K562 (cell line): Measurements from ENCODE around the gene HSPA5. TPM values are rescaled to one million over a fixed set of nuclear protein-coding genes. Genes with fewer than 3 reads are reported as not detected.

Experiments used
- ELF2 ChIP-seq: fragments of 250-450 bp; sonication (Bioruptor Pico); IDR thresholded peaks from 2 replicates; pipeline ENCODE4 v1.5.0; 2021; ENCODE audit warnings: mild to moderate bottlenecking
- ETV5 ChIP-seq: sonication (generic); formaldehyde crosslinking; IDR thresholded peaks from 2 replicates; pipeline ENCODE4 v1.4.0; 2020; ENCODE audit warnings: low read depth, mild to moderate bottlenecking, missing genetic modification reagents
- FOS ChIP-seq: IDR thresholded peaks from 3 replicates; pipeline ENCODE4 v1.6.1; 2011; ENCODE audit not compliant: insufficient read length; ENCODE audit errors: extremely low read depth
- HDAC8 ChIP-seq: fragments of 450-650 bp; IDR thresholded peaks from 2 replicates; pipeline ENCODE4 v1.6.1; 2016; ENCODE audit warnings: mild to moderate bottlenecking, missing genetic modification characterization, moderate library complexity, missing compliant biosample characterization
- XRCC3 ChIP-seq: fragments of 450-650 bp; IDR thresholded peaks from 2 replicates; pipeline ENCODE4 v1.6.1; 2017; ENCODE audit warnings: mild to moderate bottlenecking, moderate library complexity
- ZNF197 ChIP-seq: fragments of 200-800 bp; sonication (Bioruptor generic); IDR thresholded peaks from 2 replicates; pipeline ENCODE4 v1.6.1; 2016; ENCODE audit warnings: low read depth, missing genetic modification characterization, missing compliant biosample characterization
- polyA plus RNA-seq, 8 experiments: library from polyadenylated mRNA; depleted of rRNA in 4 of 8; stranded (reverse) in 5 of 8; unstranded in 3 of 8; fragments of >200 nt; fragmentation: Nextera tagmentation in 2 of 8; fragmentation: Illumina TruSeq in 1 of 8; extraction: Ambion mirVana in 2 of 8; extraction: Trizol in 1 of 8; gene quantifications; 2 replicates each; pipeline versions ENCODE4 v1.2.1 to v1.2.3, GENCODE V29; 2011 to 2014; ENCODE audit warnings: inconsistent platforms in 1 of 8, missing spikeins in 1 of 8
- total RNA-seq, 7 experiments: library from RNA; depleted of rRNA in 6 of 7; stranded (reverse); fragments of >200 nt in 6 of 7; fragmentation: Illumina TruSeq in 2 of 7; extraction: Trizol in 2 of 7; gene quantifications; 2 replicates each; pipeline versions ENCODE4 v1.2.1 to v1.2.3, GENCODE V29; 2011 to 2021; ENCODE audit warnings: low replicate concordance in 1 of 7
- TF ChIP-seq, protein P1 (sequence below): fragments of 450-650 bp; IDR thresholded peaks from 2 replicates; pipeline ENCODE4 v1.6.1; 2016; ENCODE audit warnings: mild to moderate bottlenecking, moderate library complexity
- TF ChIP-seq, protein P2 (sequence below), 2 experiments: fragments of 450-650 bp; IDR thresholded peaks; 2 replicates each; pipeline ENCODE4 v1.6.1; 2016; ENCODE audit warnings: mild to moderate bottlenecking in 2 of 2, borderline replicate concordance in 1 of 2, low read depth in 1 of 2, moderate library complexity in 1 of 2

Gene HSPA5
- total and polyA plus RNA-seq, 9 of the 15 experiments (the other 6 are each of a cell fraction or from before 2014, with no cell fraction given): 48.0 to 265 (median 113) TPM

DNA sequence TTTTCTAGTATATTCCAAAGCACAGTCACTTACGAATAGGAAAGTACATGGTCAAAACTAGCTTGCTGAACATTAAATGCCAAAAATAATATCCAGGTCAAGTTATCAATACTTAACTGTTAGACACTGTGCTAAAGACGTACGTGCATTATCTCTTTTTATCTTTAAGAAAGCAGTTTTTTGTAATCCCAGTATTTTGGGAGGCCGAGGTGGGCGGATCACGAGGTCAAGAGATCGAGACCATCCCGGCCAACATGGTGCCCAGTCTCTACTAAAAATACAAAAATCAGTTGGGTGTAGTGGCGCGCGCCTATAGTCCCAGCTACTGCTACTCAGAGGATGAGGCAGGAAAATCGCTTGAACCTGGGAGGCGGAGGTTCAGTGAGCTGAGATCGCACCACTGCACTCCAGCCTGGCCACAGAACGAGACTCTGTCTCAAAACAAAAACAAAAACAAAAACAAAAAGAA lies 2.7 kb upstream of the HSPA5 start (continued):
- TF ChIP-seq, protein P1, sequence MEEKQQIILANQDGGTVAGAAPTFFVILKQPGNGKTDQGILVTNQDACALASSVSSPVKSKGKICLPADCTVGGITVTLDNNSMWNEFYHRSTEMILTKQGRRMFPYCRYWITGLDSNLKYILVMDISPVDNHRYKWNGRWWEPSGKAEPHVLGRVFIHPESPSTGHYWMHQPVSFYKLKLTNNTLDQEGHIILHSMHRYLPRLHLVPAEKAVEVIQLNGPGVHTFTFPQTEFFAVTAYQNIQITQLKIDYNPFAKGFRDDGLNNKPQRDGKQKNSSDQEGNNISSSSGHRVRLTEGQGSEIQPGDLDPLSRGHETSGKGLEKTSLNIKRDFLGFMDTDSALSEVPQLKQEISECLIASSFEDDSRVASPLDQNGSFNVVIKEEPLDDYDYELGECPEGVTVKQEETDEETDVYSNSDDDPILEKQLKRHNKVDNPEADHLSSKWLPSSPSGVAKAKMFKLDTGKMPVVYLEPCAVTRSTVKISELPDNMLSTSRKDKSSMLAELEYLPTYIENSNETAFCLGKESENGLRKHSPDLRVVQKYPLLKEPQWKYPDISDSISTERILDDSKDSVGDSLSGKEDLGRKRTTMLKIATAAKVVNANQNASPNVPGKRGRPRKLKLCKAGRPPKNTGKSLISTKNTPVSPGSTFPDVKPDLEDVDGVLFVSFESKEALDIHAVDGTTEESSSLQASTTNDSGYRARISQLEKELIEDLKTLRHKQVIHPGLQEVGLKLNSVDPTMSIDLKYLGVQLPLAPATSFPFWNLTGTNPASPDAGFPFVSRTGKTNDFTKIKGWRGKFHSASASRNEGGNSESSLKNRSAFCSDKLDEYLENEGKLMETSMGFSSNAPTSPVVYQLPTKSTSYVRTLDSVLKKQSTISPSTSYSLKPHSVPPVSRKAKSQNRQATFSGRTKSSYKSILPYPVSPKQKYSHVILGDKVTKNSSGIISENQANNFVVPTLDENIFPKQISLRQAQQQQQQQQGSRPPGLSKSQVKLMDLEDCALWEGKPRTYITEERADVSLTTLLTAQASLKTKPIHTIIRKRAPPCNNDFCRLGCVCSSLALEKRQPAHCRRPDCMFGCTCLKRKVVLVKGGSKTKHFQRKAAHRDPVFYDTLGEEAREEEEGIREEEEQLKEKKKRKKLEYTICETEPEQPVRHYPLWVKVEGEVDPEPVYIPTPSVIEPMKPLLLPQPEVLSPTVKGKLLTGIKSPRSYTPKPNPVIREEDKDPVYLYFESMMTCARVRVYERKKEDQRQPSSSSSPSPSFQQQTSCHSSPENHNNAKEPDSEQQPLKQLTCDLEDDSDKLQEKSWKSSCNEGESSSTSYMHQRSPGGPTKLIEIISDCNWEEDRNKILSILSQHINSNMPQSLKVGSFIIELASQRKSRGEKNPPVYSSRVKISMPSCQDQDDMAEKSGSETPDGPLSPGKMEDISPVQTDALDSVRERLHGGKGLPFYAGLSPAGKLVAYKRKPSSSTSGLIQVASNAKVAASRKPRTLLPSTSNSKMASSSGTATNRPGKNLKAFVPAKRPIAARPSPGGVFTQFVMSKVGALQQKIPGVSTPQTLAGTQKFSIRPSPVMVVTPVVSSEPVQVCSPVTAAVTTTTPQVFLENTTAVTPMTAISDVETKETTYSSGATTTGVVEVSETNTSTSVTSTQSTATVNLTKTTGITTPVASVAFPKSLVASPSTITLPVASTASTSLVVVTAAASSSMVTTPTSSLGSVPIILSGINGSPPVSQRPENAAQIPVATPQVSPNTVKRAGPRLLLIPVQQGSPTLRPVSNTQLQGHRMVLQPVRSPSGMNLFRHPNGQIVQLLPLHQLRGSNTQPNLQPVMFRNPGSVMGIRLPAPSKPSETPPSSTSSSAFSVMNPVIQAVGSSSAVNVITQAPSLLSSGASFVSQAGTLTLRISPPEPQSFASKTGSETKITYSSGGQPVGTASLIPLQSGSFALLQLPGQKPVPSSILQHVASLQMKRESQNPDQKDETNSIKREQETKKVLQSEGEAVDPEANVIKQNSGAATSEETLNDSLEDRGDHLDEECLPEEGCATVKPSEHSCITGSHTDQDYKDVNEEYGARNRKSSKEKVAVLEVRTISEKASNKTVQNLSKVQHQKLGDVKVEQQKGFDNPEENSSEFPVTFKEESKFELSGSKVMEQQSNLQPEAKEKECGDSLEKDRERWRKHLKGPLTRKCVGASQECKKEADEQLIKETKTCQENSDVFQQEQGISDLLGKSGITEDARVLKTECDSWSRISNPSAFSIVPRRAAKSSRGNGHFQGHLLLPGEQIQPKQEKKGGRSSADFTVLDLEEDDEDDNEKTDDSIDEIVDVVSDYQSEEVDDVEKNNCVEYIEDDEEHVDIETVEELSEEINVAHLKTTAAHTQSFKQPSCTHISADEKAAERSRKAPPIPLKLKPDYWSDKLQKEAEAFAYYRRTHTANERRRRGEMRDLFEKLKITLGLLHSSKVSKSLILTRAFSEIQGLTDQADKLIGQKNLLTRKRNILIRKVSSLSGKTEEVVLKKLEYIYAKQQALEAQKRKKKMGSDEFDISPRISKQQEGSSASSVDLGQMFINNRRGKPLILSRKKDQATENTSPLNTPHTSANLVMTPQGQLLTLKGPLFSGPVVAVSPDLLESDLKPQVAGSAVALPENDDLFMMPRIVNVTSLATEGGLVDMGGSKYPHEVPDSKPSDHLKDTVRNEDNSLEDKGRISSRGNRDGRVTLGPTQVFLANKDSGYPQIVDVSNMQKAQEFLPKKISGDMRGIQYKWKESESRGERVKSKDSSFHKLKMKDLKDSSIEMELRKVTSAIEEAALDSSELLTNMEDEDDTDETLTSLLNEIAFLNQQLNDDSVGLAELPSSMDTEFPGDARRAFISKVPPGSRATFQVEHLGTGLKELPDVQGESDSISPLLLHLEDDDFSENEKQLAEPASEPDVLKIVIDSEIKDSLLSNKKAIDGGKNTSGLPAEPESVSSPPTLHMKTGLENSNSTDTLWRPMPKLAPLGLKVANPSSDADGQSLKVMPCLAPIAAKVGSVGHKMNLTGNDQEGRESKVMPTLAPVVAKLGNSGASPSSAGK: no peak
- no peak for TF ChIP-seq ETV5 (CRISPR knock-in tag)
- no peak for TF ChIP-seq FOS
- TF ChIP-seq ZNF197: peak; percentile 32; the same call in 1 of the 2 replicates
- TF ChIP-seq XRCC3: no peak
- TF ChIP-seq, protein P2, sequence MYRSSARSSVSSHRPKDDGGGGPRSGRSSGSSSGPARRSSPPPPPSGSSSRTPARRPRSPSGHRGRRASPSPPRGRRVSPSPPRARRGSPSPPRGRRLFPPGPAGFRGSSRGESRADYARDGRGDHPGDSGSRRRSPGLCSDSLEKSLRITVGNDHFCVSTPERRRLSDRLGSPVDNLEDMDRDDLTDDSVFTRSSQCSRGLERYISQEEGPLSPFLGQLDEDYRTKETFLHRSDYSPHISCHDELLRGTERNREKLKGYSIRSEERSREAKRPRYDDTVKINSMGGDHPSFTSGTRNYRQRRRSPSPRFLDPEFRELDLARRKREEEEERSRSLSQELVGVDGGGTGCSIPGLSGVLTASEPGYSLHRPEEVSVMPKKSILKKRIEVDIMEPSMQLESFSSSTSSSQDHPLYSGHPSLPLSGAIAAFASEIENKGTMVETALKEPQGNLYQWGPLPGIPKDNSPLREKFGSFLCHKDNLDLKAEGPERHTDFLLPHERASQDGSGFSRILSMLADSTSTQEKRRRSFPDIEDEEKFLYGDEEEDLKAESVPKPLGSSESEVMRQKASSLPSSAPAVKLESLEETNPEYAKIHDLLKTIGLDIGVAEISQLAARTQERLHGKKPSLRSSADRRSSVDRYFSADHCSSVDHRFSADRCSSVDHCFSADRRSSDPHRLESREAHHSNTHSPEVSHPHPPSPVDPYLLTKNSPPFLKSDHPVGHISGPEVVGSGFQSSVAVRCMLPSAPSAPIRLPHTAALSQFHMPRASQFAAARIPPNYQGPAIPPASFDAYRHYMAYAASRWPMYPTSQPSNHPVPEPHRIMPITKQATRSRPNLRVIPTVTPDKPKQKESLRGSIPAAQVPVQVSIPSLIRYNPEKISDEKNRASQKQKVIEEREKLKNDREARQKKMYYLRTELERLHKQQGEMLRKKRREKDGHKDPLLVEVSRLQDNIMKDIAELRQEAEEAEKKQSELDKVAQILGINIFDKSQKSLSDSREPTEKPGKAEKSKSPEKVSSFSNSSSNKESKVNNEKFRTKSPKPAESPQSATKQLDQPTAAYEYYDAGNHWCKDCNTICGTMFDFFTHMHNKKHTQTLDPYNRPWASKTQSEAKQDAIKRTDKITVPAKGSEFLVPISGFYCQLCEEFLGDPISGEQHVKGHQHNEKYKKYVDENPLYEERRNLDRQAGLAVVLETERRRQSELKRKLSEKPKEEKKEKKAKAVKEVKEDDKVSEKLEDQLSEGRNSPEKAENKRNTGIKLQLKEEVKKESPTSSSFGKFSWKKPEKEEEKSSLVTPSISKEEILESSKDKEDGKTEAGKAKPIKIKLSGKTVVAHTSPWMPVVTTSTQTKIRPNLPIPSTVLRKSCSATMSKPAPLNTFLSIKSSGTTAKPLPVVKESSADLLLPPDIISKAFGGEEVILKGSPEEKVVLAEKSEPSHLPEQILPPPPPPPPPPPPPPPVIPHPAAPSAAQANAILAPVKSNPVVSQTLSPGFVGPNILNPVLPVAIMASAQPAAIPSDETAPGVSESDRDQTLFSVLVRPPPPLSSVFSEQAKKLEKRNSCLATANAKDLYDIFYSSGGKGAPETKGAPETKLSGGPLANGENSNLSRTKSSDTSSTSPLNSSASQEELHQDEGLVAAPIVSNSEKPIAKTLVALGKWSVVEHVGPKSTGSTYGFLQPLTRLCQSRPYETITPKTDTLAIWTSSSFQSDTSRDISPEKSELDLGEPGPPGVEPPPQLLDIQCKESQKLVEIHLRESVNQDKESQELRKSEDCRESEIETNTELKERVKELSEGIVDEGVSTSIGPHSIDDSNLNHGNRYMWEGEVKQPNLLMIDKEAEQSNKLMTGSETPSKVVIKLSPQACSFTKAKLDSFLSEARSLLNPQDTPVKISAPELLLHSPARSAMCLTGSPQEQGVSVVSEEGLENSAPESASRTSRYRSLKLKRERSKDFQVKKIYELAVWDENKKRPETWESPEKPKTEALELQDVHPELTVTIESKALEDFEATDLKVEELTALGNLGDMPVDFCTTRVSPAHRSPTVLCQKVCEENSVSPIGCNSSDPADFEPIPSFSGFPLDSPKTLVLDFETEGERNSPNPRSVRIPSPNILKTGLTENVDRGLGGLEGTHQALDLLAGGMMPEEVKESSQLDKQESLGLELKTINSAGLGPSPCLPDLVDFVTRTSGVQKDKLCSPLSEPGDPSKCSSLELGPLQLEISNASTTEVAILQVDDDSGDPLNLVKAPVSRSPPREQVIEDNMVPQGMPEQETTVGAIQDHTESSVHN (IDR thresholded peaks at IDR 0.05; ENCODE audit: borderline replicate concordance in 1 of 2, low read depth in 1 of 2): no peak
- TF ChIP-seq ELF2: no peak
- TF ChIP-seq HDAC8: peak; percentile 80; the same call in 1 of the 2 replicates
